Muscle of back (tissue), 11 donors: ENCODE measurements around the gene ALS2. TPM values are rescaled to one million over a fixed set of nuclear protein-coding genes. Genes with fewer than 3 reads are reported as not detected.
"Not testable (repeated sequence)": the region's sequence is repeated elsewhere in the genome, so short reads cannot be mapped to it uniquely, and the experiment has no call there.

ENCODE experiments used
- DNase-seq, 3 donors: peaks; one replicate each; pipeline versions ENCODE4 v3.0.0 to v3.0.0-alpha.2; 2013
- polyA plus RNA-seq, 10 donors: library from polyadenylated mRNA; unstranded; fragments of 120-200 nt; gene quantifications; one replicate each; pipeline ENCODE4 v1.2.1, GENCODE V29; 2013; ENCODE audit not compliant: insufficient read length in 10 of 10

Gene ALS2
- polyA plus RNA-seq, 10 donors: 12.6 to 20.2 (median 17.6) TPM

GRCh38 chr2:201678401-201678800 is 102.3 kb downstream of the ALS2 start:
- no peak for DNase-seq

- no peak for DNase-seq
These were observed 105.3 kb downstream of the ALS2 start for GRCh38 chr2:201675454-201675853.

DNA sequence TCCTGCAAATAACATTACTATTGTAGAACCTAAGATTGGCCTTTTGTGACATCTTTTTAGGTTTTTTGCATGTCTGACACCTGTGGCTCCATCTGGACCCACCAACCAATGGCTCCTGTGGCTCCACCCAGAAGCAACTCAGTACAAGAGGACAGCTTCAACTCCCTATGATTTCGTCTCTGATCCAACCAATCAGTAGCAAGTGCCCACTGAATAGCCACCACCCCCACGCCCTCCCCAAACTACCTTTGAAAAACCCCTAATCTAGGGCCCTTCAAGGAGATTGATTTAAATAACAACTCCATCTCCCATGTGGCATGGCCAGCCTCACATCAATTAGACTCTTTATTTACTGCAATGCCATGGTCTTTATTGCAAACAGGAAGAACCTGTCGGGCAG is 105.9 kb downstream of the ALS2 start:
- no peak for DNase-seq

DNA sequence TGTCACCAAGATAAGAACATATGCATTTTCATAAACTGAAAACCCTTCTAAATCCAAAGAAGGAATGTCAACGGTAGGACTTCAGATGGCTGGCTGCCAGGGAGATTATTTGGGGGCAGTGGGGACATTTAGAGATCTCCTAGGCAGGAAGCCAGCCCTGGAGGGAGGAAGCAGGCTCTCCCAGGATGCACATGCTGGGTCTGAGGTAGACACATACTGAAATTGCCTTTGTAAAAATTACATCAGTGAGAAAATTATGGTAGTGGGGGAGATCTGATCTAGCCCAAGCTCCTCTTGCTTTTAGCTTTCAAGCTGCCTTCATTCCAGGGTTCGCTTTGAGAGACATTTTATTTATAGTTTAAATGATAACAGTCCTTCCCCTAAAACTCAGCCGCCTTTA is 106.4 kb downstream of the ALS2 start:
- no peak for DNase-seq

DNA sequence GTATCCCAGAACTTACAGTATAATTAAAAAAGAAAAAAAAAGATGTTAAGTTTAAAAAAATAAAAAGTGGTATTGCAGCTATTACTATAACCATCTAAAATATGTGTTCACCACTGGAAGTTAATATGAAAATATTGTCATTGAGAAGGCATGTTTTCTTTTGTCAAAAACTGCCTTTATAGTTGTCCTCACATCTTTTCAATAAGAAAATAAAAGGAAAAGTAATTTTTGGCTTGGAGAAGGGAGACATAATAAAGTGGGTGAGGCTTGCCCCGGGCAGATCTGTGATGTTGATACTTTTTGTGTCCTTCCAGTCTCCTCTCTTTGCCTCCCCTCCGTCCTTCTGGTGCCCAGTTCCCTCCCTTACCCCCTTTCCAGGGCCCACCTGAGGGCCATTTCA is 107.2 kb downstream of the ALS2 start:
- no peak for DNase-seq

GRCh38 chr2:201671205-201671604 is 109.5 kb downstream of the ALS2 start:
- not testable (repeated sequence) for DNase-seq

- no peak for DNase-seq
These were observed 110.9 kb downstream of the ALS2 start for GRCh38 chr2:201669865-201670264.

DNA sequence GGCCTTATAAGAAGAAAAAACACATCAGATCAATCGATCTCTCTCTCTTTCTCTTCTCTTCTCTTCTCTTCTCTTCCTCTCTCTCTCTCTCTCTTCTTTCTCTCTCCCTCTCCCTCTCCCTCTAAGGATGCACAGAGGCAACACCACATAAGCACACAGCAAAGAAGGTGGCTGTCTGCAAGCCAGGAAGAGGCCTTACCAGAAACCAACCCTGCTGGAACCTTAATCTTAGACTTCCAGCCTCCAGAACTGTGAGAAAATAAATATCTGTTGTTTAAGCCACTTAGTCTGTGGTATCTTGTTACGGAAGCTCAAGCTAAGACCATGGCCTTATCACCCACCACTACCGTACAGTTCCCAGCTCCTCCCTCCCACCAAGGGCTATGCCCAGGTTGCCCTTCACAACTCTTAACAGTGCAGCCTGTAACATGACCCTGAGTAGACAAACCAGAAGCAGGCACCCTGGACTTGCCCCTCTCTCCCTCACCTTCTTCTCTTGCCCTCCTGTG is 112.3 kb downstream of the ALS2 start:
- DNase-seq: no peak

- DNase-seq: no peak
These were observed 116.4 kb downstream of the ALS2 start for GRCh38 chr2:201664334-201664733.

DNA sequence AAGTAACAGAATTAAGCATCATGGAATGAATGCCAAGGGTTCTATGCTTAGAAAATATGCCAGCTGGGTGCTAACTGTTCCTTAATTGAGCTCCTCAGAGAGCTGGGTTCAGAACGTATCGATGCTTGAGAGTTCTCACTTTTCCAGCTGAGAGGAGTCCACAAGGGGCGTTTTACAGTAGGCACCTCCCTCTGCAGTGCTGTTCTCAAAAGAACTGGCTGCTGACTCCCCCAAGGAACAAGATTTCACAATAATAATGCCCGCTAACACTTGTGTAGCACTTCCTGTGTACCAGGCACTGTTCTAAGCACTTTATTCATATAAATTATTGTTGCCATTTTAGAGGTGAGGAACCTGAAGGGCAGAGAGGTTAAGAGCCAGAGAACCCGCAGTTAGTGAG is 119.4 kb downstream of the ALS2 start:
- DNase-seq: no peak

DNA sequence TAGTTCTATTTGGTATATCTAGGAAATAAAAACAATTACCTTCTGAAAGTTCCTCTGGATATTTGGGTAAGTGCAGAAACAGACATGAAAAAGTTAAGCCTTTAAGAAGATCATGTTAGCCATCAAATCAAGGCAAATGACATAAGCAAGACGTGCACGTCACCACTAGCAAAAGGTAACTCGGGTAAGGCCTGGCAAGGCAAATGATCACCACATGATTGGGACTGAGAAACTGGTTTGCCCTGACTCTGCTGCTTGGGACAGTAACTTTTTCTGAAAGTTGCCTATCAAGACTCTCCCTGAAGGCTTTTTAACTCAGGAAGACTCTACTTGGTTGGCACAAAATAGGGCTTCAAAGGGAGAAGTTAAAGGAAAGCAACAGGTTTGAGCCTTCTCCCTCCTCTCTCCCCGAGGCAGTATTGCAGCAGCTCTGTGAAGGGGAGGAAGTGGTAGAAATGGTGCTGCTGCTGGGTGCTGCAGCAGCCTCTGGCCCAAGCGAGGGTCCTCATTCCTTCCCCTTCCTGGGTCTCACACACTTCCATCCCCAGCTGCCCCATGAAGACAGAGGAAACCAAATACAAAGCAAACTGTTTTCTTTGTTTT is 120.3 kb downstream of the ALS2 start:
- no peak for DNase-seq

GRCh38 chr2:201656740-201657139 is 124.0 kb downstream of the ALS2 start:
- DNase-seq: no peak

GRCh38 chr2:201656102-201656501 is 124.6 kb downstream of the ALS2 start:
- no peak for DNase-seq

GRCh38 chr2:201654616-201655384 is 125.9 kb downstream of the ALS2 start:
- peak in 1 of 3 donors; percentile 87 for DNase-seq

DNA sequence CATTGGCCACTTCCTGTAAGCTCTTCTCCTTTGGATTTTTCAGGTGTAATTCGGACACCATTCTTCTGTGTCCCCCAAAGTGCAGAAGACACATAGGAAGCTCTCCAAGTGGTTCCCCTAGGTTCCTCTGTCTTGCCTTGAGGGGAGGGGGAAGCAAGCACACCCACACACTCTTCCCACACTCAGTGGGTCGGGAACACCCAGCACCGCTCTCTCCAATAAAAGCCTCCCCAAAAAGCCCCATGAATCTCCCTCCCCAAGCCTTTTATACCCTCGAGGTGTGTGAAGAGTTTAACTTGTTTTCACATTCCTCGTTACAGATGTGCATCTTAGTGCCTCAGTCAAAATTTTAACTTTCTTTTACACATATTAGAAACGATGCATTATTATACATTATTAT is 127.5 kb downstream of the ALS2 start:
- DNase-seq: no peak

Other genes with a start within 250 kb of the ALS2 start
- 10 to 100 TPM; 33.0 to 47.1 (median 38.3) TPM for gene TMEM237, start 137.4 kb downstream of the ALS2 start, polyA plus RNA-seq
- under 1 TPM in 9 of 10 donors, not detected in 1; 0.11 to 0.49 (median 0.14) TPM for gene MPP4, start 82.3 kb downstream of the ALS2 start, polyA plus RNA-seq
- gene CDK15, start 25.6 kb upstream of the ALS2 start, polyA plus RNA-seq: 1 to 10 TPM in 7 of 10 donors, under 1 TPM in 3; 0.67 to 2.7 (median 1.2) TPM